GM19239 (cell line): ENCODE data around the gene ATXN1.
"Not testable (repeated sequence)": the region's sequence is repeated elsewhere in the genome, so short reads cannot be mapped to it uniquely, and the experiment has no call there.

Experiments used
- DNase-seq: peaks from one replicate; pipeline ENCODE4 v3.0.0; 2011; ENCODE audit warnings: low spot score; ENCODE audit not compliant: insufficient read length
- FAIRE-seq: peaks from 2 replicates; lab custom pipeline; 2011; peaks lifted over from hg19 to GRCh38; lab: Jason Lieb, UNC

Gene ATXN1

DNA sequence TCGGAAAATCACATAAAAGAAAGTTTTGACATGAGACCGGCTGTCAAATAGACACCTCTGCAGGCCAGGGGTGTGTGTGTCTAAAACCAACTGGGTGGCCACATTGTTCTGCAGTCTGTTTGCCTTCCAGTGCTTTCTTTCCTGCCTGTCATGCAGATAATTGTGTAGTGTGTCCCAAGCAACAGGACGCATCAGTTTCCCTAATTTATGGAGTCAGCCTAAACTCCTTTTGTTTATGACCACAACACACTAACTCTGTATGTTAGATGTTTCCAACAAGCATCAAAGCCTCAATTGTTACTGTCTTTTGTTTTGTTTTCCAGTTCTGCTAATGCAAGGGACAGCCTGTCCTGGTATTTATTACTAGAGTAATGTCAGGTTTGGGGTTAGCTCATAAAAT, 205.7 kb downstream of the ATXN1 start:
- DNase-seq: no peak
- FAIRE-seq: no peak

- FAIRE-seq (no peak), DNase-seq (no peak)
These were observed 207.7 kb downstream of the ATXN1 start for GRCh38 chr6:16553531-16553930.

DNA sequence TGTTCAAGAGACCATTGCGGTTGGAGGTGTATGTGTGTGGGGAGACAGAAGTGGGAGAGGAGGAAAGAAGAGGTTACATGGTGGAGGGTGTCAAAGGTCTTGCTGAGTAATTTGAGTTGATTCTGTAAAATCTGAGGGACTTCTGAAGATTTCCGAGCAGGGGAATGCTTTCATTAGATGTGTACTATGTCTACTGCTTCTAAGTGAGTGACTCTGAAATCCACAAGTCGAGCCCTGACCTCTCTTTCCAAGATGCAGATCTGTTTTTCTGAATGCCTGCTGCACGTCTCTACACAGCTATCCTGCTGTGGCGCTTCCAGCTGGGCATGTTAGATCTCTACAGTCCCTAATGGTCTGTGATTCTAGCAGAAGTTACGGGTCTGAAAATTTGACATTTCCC, 209.8 kb downstream of the ATXN1 start:
- FAIRE-seq: no peak
- no peak for DNase-seq

- FAIRE-seq: no peak
These were observed 213.1 kb downstream of the ATXN1 start for GRCh38 chr6:16548121-16548520.

DNA sequence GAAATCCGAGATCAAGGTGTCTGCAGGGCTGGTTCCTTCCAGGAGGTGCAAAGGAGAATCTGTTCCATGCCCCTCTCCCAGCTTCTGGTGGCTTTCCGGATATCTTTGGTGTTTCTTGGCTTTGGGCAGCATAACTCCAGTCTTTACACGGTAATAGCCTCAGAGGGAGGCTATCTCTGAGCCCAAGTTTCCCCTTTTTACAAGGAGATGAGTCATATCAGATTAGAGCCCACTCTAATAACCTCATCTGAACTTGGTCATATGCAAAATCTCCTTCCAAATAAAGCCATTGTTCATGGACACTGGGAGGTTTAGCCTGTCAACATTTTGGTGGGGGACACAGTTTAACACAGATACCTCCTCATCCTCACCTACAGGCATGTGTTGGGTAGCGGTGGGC, 213.7 kb downstream of the ATXN1 start:
- FAIRE-seq (no peak), DNase-seq (no peak)

More at GRCh38 chr6:16548121-16548520, 213.1 kb downstream of the ATXN1 start:
- DNase-seq: no peak

DNA sequence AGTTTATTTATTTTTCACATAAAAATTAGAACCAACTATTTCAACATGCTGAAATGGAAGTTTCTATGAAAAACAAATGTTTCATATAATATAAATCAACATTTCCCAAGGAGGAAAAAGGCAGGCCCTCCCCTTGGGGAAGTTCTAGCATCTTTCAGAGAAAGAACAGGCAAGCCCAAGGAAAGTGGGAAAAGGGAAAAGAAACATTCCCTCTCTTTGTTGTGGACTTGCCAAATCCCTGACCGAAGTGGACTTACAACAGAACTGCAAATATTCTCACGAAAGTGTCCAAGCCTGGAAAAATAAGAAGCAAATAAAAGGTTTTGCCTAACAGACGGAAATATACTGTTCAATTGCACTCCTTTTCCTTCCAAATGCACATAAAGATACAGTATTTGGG, 214.4 kb downstream of the ATXN1 start:
- DNase-seq (no peak), FAIRE-seq (no peak)

DNA sequence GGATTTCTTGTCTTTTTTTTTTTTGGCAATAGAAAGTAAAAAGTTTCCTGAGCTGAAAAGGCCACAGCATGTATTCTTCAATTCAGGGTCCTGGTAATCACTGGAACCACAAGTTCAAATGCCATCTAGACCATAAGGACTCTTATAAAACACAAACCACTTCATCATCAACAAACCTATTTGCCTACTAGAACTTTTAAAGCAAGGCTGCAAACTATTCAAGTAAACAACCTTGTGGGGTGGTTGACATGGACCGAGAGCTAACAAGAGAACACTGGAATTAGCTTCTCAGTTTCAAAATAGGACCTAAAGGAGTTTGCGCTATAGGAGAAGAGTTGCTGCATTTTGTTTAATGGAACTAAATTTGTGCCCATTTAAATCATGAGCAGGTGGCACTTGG, 215.9 kb downstream of the ATXN1 start:
- DNase-seq: no peak
- FAIRE-seq: no peak

DNA sequence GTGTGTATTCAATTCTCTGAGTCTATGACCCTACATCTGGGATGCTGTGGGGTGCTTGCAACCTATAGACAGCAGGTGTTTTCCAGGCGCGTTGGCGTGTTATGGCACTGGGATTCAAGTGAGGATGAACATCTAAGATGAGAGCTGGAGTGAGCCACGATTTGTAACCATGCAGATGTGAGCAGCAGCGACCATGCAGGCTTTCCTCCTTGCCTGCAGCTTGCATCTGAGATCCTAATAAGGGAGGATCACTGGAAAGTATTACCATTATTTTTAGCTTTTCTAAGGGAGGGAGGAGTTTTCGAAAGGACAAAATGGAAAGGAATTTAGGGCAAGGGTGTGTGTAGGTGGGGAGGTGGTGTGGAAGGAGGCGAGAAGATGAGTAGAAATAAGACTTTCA, 216.7 kb downstream of the ATXN1 start:
- FAIRE-seq (no peak), DNase-seq (no peak)

GRCh38 chr6:16544006-16544405, 217.3 kb downstream of the ATXN1 start:
- DNase-seq (no peak), FAIRE-seq (no peak)

GRCh38 chr6:16543521-16543920, 217.7 kb downstream of the ATXN1 start:
- DNase-seq (no peak), FAIRE-seq (no peak)

- DNase-seq: no peak
- no peak for FAIRE-seq
These were observed 219.2 kb downstream of the ATXN1 start for GRCh38 chr6:16542070-16542469.

DNA sequence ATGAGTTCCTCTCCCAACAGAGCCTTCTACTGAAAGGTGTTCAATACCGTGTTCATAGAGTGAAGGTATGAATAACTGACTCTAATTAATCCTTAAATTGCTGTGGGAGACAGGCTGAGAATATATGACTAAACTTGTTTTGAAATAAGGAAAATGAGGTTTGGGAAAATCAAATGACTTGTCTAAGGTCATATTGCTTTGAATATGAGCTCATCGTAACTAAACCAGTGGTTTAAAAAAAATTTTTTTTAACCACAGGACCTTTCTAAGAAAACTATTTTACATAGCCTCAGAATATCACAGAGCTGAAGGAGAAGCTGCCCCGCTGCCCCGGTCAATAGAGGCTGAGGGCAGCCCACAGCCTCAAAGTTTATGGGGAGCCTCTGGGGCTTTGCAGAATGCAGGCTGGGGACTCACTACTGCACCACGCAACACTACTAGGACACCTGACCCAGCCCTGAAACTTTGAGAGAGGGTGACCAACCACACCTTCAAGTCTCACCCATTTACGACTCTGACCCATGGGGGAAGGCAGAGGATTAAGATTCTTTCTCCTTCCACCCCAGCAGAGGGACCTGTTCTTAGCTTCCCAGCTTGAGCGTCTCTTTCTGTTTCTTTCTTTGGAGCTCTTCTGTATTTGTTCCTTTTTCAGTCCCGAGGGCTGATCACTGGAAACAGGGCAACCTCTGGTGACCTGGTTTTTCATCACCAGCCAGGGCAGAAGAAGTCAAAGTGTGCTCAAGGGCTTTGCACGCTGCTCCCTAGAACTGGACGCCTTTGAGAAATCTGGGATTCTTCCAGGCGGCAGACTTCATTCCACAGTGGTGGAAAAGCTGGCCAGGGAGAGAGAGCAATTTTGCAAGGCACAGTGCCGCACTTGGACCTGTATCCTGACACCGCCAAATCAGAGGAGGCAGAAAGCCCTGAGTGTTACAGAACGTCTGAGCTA, 220.2 kb downstream of the ATXN1 start:
- FAIRE-seq: peak; percentile 68
- DNase-seq: peak; percentile 9

- peak; percentile 28 for FAIRE-seq
- not testable (repeated sequence) for DNase-seq
These were observed 220.9 kb downstream of the ATXN1 start for GRCh38 chr6:16540383-16540782.

DNA sequence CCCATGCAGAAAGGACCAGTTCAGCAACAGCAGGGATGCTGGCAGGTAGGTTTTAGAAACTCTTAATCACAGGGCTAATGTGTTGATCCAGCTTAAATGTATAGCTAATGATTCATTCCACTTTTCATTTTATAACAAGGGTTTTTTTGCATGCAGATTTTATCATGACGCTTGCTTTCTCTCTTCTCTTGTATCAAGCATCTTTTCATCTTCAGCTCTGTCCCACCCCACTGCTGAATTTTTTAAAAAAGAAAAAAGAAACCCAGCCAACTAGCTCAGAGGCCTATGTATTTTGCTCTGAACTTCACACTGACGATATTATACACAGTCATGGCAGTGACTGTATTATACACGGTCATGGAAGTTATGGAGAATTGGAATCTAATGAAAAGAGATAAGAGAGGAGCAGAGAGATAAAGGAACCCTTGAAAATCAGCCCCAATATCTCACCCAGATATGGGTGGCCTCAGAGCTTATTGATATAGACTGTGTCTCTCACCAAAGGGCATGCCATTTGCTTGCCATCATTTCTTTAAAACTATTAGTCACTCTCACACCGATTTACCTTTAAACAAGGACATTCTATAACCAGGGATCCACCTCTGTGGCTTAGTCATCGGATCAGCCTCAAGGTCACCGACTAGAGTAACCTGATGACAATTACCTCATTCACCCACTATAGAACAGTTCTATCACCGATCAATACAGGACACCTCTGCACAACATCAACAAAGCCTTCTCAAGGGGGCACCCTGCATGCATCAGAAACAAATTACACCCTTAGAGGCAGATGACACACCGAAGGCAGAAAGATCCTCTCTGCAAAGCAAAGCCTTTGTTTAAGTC, 222.0 kb downstream of the ATXN1 start:
- DNase-seq (no peak), FAIRE-seq (no peak)

DNA sequence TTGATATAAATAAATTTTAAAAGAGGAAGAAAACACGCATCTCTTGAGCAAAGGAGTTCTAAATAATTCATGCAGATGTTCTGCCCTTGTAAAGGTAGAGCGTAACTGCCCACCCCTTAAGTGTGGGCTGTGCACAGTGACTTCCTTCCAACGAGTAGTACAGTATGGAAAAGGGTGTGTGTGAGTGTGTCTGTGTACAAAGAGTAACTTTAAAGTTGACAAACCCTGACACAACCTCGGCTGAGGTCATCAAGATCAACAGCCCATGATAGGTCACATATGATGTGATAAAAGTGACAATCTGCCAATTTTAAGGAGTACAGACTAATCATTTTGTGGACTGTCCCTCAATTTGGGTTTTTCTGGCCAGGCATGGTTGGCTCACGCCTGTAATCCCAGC, 225.7 kb downstream of the ATXN1 start:
- FAIRE-seq: no peak
- no peak for DNase-seq

DNA sequence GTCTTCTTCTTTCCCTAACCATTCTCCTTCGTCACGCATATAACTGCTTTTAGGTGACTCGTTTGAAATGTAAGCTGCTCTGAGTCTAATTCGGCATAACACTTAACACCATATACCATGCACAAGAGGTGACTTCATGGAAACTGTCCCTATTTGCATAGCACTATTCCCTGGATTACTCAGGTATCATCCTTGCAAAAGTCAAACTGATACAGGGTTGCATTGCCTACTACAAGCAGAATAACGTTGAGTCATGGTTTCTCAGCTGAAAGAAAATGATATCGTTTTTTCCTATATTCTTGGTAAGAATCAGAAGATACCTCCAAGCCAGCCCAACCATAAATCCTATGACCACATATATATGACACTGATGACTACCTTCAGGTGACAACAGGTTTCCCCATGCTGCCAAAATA, 227.5 kb downstream of the ATXN1 start:
- no peak for DNase-seq
- FAIRE-seq: no peak

DNA sequence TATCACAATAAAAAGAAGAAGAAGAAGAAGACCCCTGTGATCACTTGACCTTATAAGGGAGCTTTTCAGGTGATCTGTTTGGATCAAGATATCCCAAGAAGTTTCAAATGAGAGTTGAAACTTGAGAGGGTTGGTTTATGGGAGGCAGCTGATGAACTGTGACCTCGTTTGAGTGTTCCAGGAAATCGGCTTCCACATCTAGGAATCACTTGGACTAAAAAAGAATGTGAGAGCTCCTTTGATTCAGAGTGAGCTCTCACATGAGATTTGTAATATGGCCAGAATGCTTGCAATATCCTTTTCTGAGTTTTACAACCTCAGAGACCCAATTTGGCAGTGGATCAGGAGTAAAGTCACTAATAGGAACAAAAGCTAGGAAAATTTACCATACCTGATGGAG, 228.1 kb downstream of the ATXN1 start:
- FAIRE-seq (no peak), DNase-seq (no peak)

GRCh38 chr6:16527691-16528090, 233.6 kb downstream of the ATXN1 start:
- no peak for DNase-seq
- no peak for FAIRE-seq

GRCh38 chr6:16524380-16524707, 236.9 kb downstream of the ATXN1 start:
- DNase-seq (no peak), FAIRE-seq (no peak)

DNA sequence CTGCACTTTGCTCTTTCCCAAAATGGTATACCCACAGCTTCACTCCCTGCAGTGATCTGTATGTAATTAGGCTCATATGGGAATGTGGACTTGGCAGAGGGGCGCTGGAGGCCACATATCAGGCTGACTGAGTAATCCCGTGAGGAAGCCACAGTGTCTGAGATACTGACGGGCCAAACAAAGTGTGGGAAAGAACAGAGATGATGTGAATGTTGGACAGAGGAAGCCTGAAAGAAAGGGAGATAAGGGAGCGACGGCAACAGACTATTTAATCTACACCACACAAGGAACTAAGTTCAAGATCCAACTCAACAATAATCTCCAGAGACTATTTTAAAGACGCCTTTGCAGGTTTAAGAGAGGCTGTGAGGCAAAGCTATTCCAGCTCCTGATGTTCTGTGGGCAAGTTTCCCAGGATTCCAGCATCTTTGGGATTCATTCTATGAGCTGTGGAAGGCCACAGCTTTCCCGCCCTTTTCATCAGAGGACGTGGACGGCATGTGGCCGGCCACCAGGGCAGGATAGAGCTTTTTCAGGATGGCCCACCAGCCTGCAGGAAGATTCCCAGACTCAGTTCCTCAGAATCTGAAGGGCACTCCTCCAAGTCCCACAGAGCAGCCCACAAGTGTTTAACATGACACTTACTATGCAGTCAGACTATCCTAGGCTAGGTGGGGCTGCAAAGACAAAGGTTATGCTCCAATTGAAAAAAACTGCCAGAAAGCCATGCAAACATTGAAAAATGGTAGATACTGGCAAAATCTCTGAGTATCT, 237.5 kb downstream of the ATXN1 start:
- DNase-seq: no peak
- FAIRE-seq: no peak

DNA sequence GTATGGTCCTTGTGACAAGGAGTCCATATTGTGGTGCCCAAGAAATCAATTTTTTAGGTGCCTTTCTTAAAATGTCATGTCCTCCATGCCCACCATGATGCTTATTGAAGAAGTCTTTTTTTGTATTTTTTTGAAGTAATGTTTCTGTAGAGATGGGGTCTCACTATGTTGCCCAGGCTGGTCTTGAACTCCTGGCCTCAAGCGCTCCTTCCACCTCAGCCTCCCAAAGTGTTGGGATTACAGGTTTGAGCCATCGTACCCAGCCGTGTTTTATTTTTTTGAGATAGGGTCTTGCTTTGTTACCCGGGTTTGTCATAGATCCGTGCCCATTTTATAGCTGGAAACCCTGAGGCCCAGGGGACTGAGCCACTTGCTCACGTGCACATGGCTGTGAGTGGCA, 238.3 kb downstream of the ATXN1 start:
- FAIRE-seq: no peak
- DNase-seq: no peak
